HepG2 (cell line): ENCODE data around the gene ZNF341. TPM values are rescaled to one million over a fixed set of nuclear protein-coding genes. Genes with fewer than 3 reads are reported as not detected.

Experiments used
- ATAC-seq: fragments of 200-7000 bp; cut with Tn5 transposase; 3 replicates; pipeline ENCODE4 v1.9.1; 2020; ENCODE audit warnings: mild to moderate bottlenecking, moderate library complexity
- BruUV-seq: library from RNA; stranded (reverse); fragments of 400-500 nt; replicated peaks from 2 replicates; lab custom pipeline; 2021; lab: Mats Ljungman, UMichigan
- CTCF ChIA-PET: fragments of 300-600 bp; formaldehyde crosslinking; extraction: SDS; loops from one replicate; lab custom pipeline; 2021; ENCODE audit warnings: low total read pairs, inconsistent platforms, low intra/inter-chr PET ratio; lab: Yijun Ruan, JAX
- POLR2A ChIA-PET: fragments of 350-600 bp; sonication (Branson Sonifier 250); formaldehyde crosslinking; loops from one replicate; lab custom pipeline; 2020; ENCODE audit warnings: antibody characterized with exemption, inconsistent platforms; lab: Yijun Ruan, JAX
- DNase-seq: peaks from one replicate; pipeline ENCODE4 v3.0.0-alpha.2; 2015; ENCODE audit warnings: low spot score
- FAIRE-seq: peaks from 3 replicates; lab custom pipeline; 2011; peaks lifted over from hg19 to GRCh38; lab: Jason Lieb, UNC
- H2AFZ ChIP-seq: one replicate; pipeline ENCODE4 v1.6.1; 2011; ENCODE audit warnings: low read length, inconsistent platforms
- H3K27ac ChIP-seq: fragments of 300-600 bp; 3 replicates; pipeline ENCODE4 v1.8.0; 2011; ENCODE audit warnings: mixed run types, mild to moderate bottlenecking, mixed read lengths, low read length, inconsistent platforms; ENCODE audit not compliant: insufficient read depth; ENCODE audit errors: extremely low read length
- H3K27me3 ChIP-seq, 2 experiments: fragments of 200-600 bp in 1 of 2; 2 replicates in 1 of 2; 3 replicates in 1 of 2; pipeline versions ENCODE4 v1.6.0 to v1.8.0; 2011; ENCODE audit warnings: low read length in 2 of 2, mild to moderate bottlenecking in 2 of 2, moderate library complexity in 2 of 2, inconsistent platforms in 1 of 2; ENCODE audit not compliant: insufficient read depth in 2 of 2, control insufficient read depth in 1 of 2
- H3K36me3 ChIP-seq, 2 experiments: fragments of 200-600 bp in 1 of 2; replicated peaks in 1 of 2; 2 replicates in 1 of 2; 3 replicates in 1 of 2; pipeline versions ENCODE4 v1.5.1 to v1.8.0; 2011; ENCODE audit warnings: low read length in 2 of 2, inconsistent platforms in 1 of 2; ENCODE audit not compliant: insufficient read depth in 2 of 2, control insufficient read depth in 1 of 2
- H3K4me1 ChIP-seq: 2 replicates; pipeline ENCODE4 v1.5.1; 2012; ENCODE audit warnings: low read length, inconsistent platforms; ENCODE audit not compliant: insufficient read depth
- H3K4me2 ChIP-seq: 2 replicates; pipeline ENCODE4 v1.6.0; 2011; ENCODE audit warnings: low read depth, low read length, inconsistent platforms
- H3K4me3 ChIP-seq, 3 experiments: fragments of 200-600 bp in 1 of 3; sonication (generic), shearing (Covaris generic) in 1 of 3; replicated peaks in 1 of 3; 2 replicates each; pipeline ENCODE4 v1.5.1; 2011 to 2016; ENCODE audit warnings: low read length in 3 of 3, inconsistent platforms in 2 of 3, low read depth in 2 of 3, mild to moderate bottlenecking in 2 of 3, control low read depth in 1 of 3, mixed read lengths in 1 of 3; ENCODE audit not compliant: insufficient read depth in 1 of 3
- H3K79me2 ChIP-seq: one replicate; pipeline ENCODE4 v1.6.1; 2011; ENCODE audit warnings: low read length, inconsistent platforms; ENCODE audit not compliant: insufficient read depth
- H3K9ac ChIP-seq: 2 replicates; pipeline ENCODE4 v1.6.0; 2011; ENCODE audit warnings: mild to moderate bottlenecking, low read depth, low read length, inconsistent platforms; ENCODE audit not compliant: insufficient read depth
- H3K9me3 ChIP-seq: 2 replicates; pipeline ENCODE4 v1.5.1; 2012; ENCODE audit warnings: mild to moderate bottlenecking, low read length
- H4K20me1 ChIP-seq: 2 replicates; pipeline ENCODE4 v1.6.0; 2011; ENCODE audit warnings: inconsistent platforms, mild to moderate bottlenecking, low read length, moderate library complexity; ENCODE audit not compliant: insufficient read depth
- ARID2 ChIP-seq: sonication (generic); formaldehyde crosslinking; IDR thresholded peaks from 2 replicates; pipeline ENCODE4 v1.8.1; 2022; ENCODE audit warnings: mild to moderate bottlenecking, missing genetic modification reagents, borderline replicate concordance
- BCL6 ChIP-seq: IDR thresholded peaks from 2 replicates; pipeline ENCODE4 v1.6.1; 2016; ENCODE audit warnings: missing genetic modification reagents, missing compliant biosample characterization
- CBX2 ChIP-seq, 2 experiments: fragments of 200-600 bp in 1 of 2; sonication (generic); formaldehyde crosslinking in 1 of 2; IDR thresholded peaks; 2 replicates each; pipeline versions ENCODE4 v1.7.0 to v1.8.1; 2018 to 2022; ENCODE audit warnings: low read depth in 2 of 2, low read length in 1 of 2, mild to moderate bottlenecking in 1 of 2, missing genetic modification reagents in 1 of 2
- CHD4 ChIP-seq: fragments of 200-600 bp; sonication (generic); IDR thresholded peaks from 2 replicates; pipeline ENCODE4 v1.7.0; 2017; ENCODE audit warnings: mild to moderate bottlenecking, low read length, borderline replicate concordance
- EHMT2 ChIP-seq: fragments of 200-600 bp; sonication (generic); IDR thresholded peaks from 2 replicates; pipeline ENCODE4 v1.7.0; 2017; ENCODE audit warnings: antibody characterized with exemption, low read depth, low read length, borderline replicate concordance
- PLRG1 ChIP-seq: fragments of 450-650 bp; conservative IDR thresholded peaks from 2 replicates; pipeline ENCODE4 v1.6.1; 2016
- PRMT3 ChIP-seq: sonication (generic); formaldehyde crosslinking; IDR thresholded peaks from 2 replicates; pipeline ENCODE4 v1.8.1; 2022; ENCODE audit warnings: low read depth, mild to moderate bottlenecking, moderate library complexity, missing genetic modification reagents, borderline replicate concordance
- TBX2 ChIP-seq: sonication (generic); formaldehyde crosslinking; IDR thresholded peaks from 2 replicates; pipeline ENCODE4 v1.5.0; 2020; ENCODE audit warnings: missing genetic modification reagents, mild to moderate bottlenecking, borderline replicate concordance
- ZNF510 ChIP-seq: sonication (generic); formaldehyde crosslinking; IDR thresholded peaks from 2 replicates; pipeline ENCODE4 v1.4.0; 2020; ENCODE audit warnings: low read depth, mild to moderate bottlenecking, missing genetic modification reagents
- ZNF672 ChIP-seq: sonication (generic); formaldehyde crosslinking; IDR thresholded peaks from 2 replicates; pipeline ENCODE4 v1.8.1; 2022; ENCODE audit warnings: missing genetic modification reagents
- ZNF746 ChIP-seq: sonication (generic); formaldehyde crosslinking; IDR thresholded peaks from 2 replicates; pipeline ENCODE4 v1.8.0; 2022; ENCODE audit warnings: mild to moderate bottlenecking, missing genetic modification reagents
- WGBS: methylation state at CpG from one replicate; pipeline ENCODE4 v1.1.6; 2017; ENCODE audit warnings: low lambda C conversion rate; 5-methylcytosine and 5-hydroxymethylcytosine counted together
- in situ Hi-C: cut with HindIII; loops from 2 replicates; pipeline ENCODE4 v1.10.0; 2017; ENCODE audit warnings: low pct_unique_long_range_greater_than_20kb; ENCODE audit not compliant: extremely low pct_ligation_motif_present
- intact Hi-C: fragments of 100-400 bp; cut with micrococcal nuclease; formaldehyde crosslinking; loops from one replicate; pipeline ENCODE4 v1.10.0; 2022; ENCODE audit not compliant: unreplicated experiment
- polyA plus RNA-seq, 8 experiments: library from polyadenylated mRNA; depleted of rRNA in 3 of 8; stranded (reverse) in 7 of 8; unstranded in 1 of 8; fragments of >200 nt; fragmentation: Illumina TruSeq in 4 of 8; extraction: Trizol in 4 of 8; gene quantifications; 2 replicates each; pipeline versions ENCODE4 v1.2.1 to v1.2.3, GENCODE V29; 2011 to 2016; ENCODE audit warnings: low read depth in 4 of 8, missing spikeins in 1 of 8, mixed read lengths in 1 of 8; ENCODE audit not compliant: insufficient read depth in 1 of 8
- total RNA-seq, 5 experiments: library from RNA; depleted of rRNA; stranded (reverse); fragments of >200 nt; fragmentation: Illumina TruSeq; extraction: Trizol; gene quantifications; 2 replicates each; pipeline ENCODE4 v1.2.3, GENCODE V29; 2016; ENCODE audit warnings: low read depth in 1 of 5
- TF ChIP-seq, protein P1 (sequence below): sonication (generic); formaldehyde crosslinking; IDR thresholded peaks from 2 replicates; pipeline ENCODE4 v1.5.0; 2020; ENCODE audit warnings: missing genetic modification reagents
- TF ChIP-seq, protein P2 (sequence below): sonication (generic); formaldehyde crosslinking; IDR thresholded peaks from 2 replicates; pipeline ENCODE4 v1.5.1; 2020; ENCODE audit warnings: mild to moderate bottlenecking, missing genetic modification reagents, moderate library complexity
- TF ChIP-seq, protein P3 (sequence below): sonication (generic); formaldehyde crosslinking; IDR thresholded peaks from 2 replicates; pipeline ENCODE4 v1.4.0; 2020; ENCODE audit warnings: missing genetic modification reagents

ZNF341 gene
- total and polyA plus RNA-seq, 2 of the 13 experiments (the other 11 are each of a cell fraction or from before 2014, with no cell fraction given), result 1.1 to 2.2 TPM

DNA sequence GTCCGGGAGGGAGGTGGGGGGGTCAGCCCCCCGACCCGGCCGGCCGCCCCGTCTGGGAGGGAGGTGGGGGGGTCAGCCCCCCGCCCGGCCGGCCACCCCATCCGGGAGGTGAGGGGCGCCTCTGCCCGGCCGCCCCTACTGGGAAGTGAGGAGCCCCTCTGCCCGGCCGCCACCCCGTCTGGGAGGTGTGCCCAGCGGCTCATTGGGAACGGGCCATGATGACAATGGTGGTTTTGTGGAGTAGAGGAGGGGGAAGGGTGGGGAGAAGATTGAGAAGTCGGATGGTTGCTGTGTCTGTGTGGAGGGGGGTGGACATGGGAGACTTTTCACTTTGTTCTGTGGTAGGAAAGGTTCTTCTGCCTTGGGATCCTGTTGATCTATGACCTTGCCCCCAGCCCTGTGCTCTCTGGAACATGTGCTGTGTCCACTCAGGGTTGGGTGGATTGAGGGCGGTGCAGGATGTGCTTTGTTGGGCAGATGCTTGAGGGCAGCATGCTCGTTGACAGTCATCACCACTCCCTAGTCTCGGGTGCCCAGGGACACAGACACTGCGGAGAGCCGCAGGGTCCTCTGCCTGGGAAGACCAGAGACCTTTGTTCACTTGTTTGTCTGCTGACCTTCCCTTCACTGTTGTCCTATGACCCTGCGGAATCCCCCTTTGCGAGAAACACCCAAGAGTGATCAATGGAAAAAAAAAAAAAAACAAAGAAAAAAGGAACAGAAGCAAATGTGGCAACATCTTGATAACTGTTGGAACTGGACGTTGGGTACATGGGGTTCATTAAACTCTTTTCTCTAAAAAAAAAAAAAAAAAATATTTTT, 30.0 kb upstream of the ZNF341 start (continued):
- no peak for TF ChIP-seq PRMT3
- TF ChIP-seq ZNF672 (CRISPR knock-in tag), result no peak
- TF ChIP-seq, protein P1, sequence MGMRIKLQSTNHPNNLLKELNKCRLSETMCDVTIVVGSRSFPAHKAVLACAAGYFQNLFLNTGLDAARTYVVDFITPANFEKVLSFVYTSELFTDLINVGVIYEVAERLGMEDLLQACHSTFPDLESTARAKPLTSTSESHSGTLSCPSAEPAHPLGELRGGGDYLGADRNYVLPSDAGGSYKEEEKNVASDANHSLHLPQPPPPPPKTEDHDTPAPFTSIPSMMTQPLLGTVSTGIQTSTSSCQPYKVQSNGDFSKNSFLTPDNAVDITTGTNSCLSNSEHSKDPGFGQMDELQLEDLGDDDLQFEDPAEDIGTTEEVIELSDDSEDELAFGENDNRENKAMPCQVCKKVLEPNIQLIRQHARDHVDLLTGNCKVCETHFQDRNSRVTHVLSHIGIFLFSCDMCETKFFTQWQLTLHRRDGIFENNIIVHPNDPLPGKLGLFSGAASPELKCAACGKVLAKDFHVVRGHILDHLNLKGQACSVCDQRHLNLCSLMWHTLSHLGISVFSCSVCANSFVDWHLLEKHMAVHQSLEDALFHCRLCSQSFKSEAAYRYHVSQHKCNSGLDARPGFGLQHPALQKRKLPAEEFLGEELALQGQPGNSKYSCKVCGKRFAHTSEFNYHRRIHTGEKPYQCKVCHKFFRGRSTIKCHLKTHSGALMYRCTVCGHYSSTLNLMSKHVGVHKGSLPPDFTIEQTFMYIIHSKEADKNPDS, result peak; percentile 81; the same call in 1 of the 2 replicates
- TF ChIP-seq ZNF746, result peak; percentile 56; the same call in 1 of the 2 replicates
- TF ChIP-seq ARID2 (CRISPR knock-in tag), result no peak
- no peak; the same call in 1 of the 2 replicates for TF ChIP-seq CHD4

DNA sequence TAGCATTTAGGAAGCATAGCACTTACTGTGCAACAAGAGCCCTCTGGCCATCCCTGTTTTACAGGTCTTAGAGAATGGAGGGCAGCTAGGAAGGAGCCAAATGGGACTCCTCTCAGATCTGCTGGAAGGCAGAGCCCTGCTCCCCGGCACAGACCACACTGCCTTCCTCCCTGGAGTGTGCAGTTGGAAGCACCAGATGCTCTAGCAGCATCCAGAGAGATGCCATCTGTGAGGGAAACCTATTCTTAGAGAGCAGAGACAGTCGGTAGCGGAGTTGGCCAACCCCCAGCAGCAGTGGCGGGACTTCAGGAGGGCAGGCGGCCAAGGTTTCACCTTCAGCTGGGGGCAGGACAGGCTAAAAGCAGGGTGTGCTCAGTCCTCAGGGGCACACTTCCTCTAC, 28.9 kb upstream of the ZNF341 start:
- BruUV-seq, result no TSS peak
- 25% methylated on average over 5 of the region's 5 CpGs for WGBS
- FAIRE-seq (no peak), DNase-seq (no peak), ATAC-seq (peak; percentile 42)
- Histone ChIP-seq H3K9me3 (no peaks in the 10 kb centered on the region), H3K4me3 (no peak overlapping the region), H3K27ac (no peak overlapping the region), H3K4me2 (peak overlapping the region; percentile 48), H3K36me3 (no peaks in the 10 kb centered on the region), H3K4me1 (peaks cover 46% of the 10 kb centered on the region), H3K79me2 (no peaks in the 10 kb centered on the region), H2AFZ (no peak overlapping the region), H3K27me3 (no peaks in the 10 kb centered on the region), H4K20me1 (no peaks in the 10 kb centered on the region), H3K9ac (no peak overlapping the region)
- CTCF ChIA-PET, result interaction anchor here (1.3 kb wide), 1 partner anchor 30 kb away, joined by 4 read pairs; no protein-coding TSS in a partner anchor
- POLR2A ChIA-PET, result no interaction called here
- in situ Hi-C loops, result no loop called here
- intact Hi-C loops, result loop anchor here (2.0 kb wide), 1 partner anchor 16 kb away; the partner anchor contains the start of gene E2F1
- TF ChIP-seq EHMT2, result no peak
- TF ChIP-seq, protein P2, sequence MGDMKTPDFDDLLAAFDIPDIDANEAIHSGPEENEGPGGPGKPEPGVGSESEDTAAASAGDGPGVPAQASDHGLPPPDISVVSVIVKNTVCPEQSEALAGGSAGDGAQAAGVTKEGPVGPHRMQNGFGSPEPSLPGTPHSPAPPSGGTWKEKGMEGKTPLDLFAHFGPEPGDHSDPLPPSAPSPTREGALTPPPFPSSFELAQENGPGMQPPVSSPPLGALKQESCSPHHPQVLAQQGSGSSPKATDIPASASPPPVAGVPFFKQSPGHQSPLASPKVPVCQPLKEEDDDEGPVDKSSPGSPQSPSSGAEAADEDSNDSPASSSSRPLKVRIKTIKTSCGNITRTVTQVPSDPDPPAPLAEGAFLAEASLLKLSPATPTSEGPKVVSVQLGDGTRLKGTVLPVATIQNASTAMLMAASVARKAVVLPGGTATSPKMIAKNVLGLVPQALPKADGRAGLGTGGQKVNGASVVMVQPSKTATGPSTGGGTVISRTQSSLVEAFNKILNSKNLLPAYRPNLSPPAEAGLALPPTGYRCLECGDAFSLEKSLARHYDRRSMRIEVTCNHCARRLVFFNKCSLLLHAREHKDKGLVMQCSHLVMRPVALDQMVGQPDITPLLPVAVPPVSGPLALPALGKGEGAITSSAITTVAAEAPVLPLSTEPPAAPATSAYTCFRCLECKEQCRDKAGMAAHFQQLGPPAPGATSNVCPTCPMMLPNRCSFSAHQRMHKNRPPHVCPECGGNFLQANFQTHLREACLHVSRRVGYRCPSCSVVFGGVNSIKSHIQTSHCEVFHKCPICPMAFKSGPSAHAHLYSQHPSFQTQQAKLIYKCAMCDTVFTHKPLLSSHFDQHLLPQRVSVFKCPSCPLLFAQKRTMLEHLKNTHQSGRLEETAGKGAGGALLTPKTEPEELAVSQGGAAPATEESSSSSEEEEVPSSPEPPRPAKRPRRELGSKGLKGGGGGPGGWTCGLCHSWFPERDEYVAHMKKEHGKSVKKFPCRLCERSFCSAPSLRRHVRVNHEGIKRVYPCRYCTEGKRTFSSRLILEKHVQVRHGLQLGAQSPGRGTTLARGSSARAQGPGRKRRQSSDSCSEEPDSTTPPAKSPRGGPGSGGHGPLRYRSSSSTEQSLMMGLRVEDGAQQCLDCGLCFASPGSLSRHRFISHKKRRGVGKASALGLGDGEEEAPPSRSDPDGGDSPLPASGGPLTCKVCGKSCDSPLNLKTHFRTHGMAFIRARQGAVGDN, result peak; percentile 49; the same call in 1 of the 2 replicates
- TF ChIP-seq PLRG1, result no peak
- TF ChIP-seq, protein P3, sequence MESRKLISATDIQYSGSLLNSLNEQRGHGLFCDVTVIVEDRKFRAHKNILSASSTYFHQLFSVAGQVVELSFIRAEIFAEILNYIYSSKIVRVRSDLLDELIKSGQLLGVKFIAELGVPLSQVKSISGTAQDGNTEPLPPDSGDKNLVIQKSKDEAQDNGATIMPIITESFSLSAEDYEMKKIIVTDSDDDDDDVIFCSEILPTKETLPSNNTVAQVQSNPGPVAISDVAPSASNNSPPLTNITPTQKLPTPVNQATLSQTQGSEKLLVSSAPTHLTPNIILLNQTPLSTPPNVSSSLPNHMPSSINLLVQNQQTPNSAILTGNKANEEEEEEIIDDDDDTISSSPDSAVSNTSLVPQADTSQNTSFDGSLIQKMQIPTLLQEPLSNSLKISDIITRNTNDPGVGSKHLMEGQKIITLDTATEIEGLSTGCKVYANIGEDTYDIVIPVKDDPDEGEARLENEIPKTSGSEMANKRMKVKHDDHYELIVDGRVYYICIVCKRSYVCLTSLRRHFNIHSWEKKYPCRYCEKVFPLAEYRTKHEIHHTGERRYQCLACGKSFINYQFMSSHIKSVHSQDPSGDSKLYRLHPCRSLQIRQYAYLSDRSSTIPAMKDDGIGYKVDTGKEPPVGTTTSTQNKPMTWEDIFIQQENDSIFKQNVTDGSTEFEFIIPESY (CRISPR knock-in tag), result peak; percentile 92
- peak; percentile 97 for TF ChIP-seq BCL6 (CRISPR knock-in tag)
- TF ChIP-seq ZNF510 (CRISPR knock-in tag), result no peak
- peak; percentile 46; the same call in 1 of the 2 replicates for TF ChIP-seq TBX2 (CRISPR knock-in tag)
- TF ChIP-seq CBX2 (IDR thresholded peaks at IDR 0.05; ENCODE audit: low read depth, low read length), result no peak
- no peak for TF ChIP-seq CBX2 (CRISPR knock-in tag; IDR thresholded peaks at IDR 0.05; ENCODE audit: low read depth)
